Measurements from ENCODE around the gene FHDC1. TPM values are rescaled to one million over a fixed set of nuclear protein-coding genes. Genes with fewer than 3 reads are reported as not detected.

Gene FHDC1
- total RNA-seq, 4 donors from 2014 or later, result 4.5 to 12.8 (median 8.5) TPM

- intact Hi-C loops (cut with DNase I), result no loop called here
- Histone ChIP-seq H3K9me3 (no peaks in the 10 kb centered on the region), H3K27me3 (no peaks in the 10 kb centered on the region), H3K36me3 (peaks cover 0 to 16% (median 0%) of the 10 kb centered on the region in 3 donors), H3K4me3 (no peak overlapping the region), H3K4me1 (peaks cover 0 to 10% (median 0%) of the 10 kb centered on the region in 3 donors), H3K27ac (no peak overlapping the region)
- no peak for TF ChIP-seq POLR2A (IDR thresholded peaks at IDR 0.05)
- TF ChIP-seq CTCF (IDR thresholded peaks at IDR 0.05), result no peak
- no peak for DNase-seq
Measured at GRCh38 chr4:152898606-152899005, 37.5 kb upstream of the FHDC1 start.

- peaks cover 0 to 28% (median 0%) of the 10 kb centered on the region in 3 donors for H3K36me3 ChIP-seq
- no peak overlapping the region for H3K4me3 ChIP-seq
- no peak overlapping the region for H3K27ac ChIP-seq
- no peaks in the 10 kb centered on the region for H3K27me3 ChIP-seq
- no peaks in the 10 kb centered on the region for H3K4me1 ChIP-seq
- DNase-seq, result no peak
- no peak for TF ChIP-seq CTCF (IDR thresholded peaks at IDR 0.05)
- no peak for TF ChIP-seq POLR2A (IDR thresholded peaks at IDR 0.05)
- no peaks in the 10 kb centered on the region for H3K9me3 ChIP-seq
- intact Hi-C loops (cut with DNase I), result no loop called here
Measured at GRCh38 chr4:152900395-152900794, 35.7 kb upstream of the FHDC1 start.

GRCh38 chr4:152901205-152901604, 34.9 kb upstream of the FHDC1 start:
- Histone ChIP-seq H3K27me3 (no peaks in the 10 kb centered on the region), H3K4me3 (no peak overlapping the region), H3K27ac (no peak overlapping the region), H3K9me3 (no peaks in the 10 kb centered on the region), H3K36me3 (peaks cover 0 to 28% (median 0%) of the 10 kb centered on the region in 3 donors), H3K4me1 (no peaks in the 10 kb centered on the region)
- no peak for DNase-seq
- TF ChIP-seq POLR2A (IDR thresholded peaks at IDR 0.05) (no peak), CTCF (IDR thresholded peaks at IDR 0.05) (no peak)
- intact Hi-C loops (cut with DNase I), result no loop called here
- WGBS, 2 donors, result 83 to 90% methylated on average over 3 of the region's 3 CpGs

GRCh38 chr4:152903658-152904057, 32.5 kb upstream of the FHDC1 start:
- H3K4me3 ChIP-seq, result no peak overlapping the region

GRCh38 chr4:152909901-152910300, 26.2 kb upstream of the FHDC1 start:
- no peak for TF ChIP-seq POLR2A (IDR thresholded peaks at IDR 0.05)
- TF ChIP-seq CTCF (IDR thresholded peaks at IDR 0.05), result no peak

More at GRCh38 chr4:152903658-152904057, 32.5 kb upstream of the FHDC1 start:
- Histone ChIP-seq H3K27ac (no peak overlapping the region), H3K4me1 (no peaks in the 10 kb centered on the region), H3K27me3 (no peaks in the 10 kb centered on the region), H3K36me3 (peaks cover 0 to 45% (median 0%) of the 10 kb centered on the region in 3 donors), H3K9me3 (no peaks in the 10 kb centered on the region)
- no peak for DNase-seq
- no peak for TF ChIP-seq CTCF (IDR thresholded peaks at IDR 0.05)
- no peak for TF ChIP-seq POLR2A (IDR thresholded peaks at IDR 0.05)
- intact Hi-C loops (cut with DNase I), result no loop called here

More at GRCh38 chr4:152909901-152910300, 26.2 kb upstream of the FHDC1 start:
- WGBS, 2 donors, result 89 to 94% methylated on average over 4 of the region's 4 CpGs
- no peak overlapping the region for H3K27ac ChIP-seq
- no peaks in the 10 kb centered on the region for H3K27me3 ChIP-seq
- H3K4me1 ChIP-seq, result no peaks in the 10 kb centered on the region
- no peak for DNase-seq
- no peaks in the 10 kb centered on the region for H3K9me3 ChIP-seq
- no peak overlapping the region for H3K4me3 ChIP-seq
- intact Hi-C loops (cut with DNase I), result no loop called here
- H3K36me3 ChIP-seq, result peaks cover 0 to 41% (median 3%) of the 10 kb centered on the region in 3 donors

All from esophagus squamous epithelium (tissue), 5 donors.